Measurements from ENCODE around the gene PRELID1.

GRCh38 chr5:177291735-177292134 lies 11.9 kb upstream of the PRELID1 start:
- no peak for TF ChIP-seq CTCF (IDR thresholded peaks at IDR 0.05)
- no peak for TF ChIP-seq POLR2A (IDR thresholded peaks at IDR 0.05)
